SKM-1 (cell line): ENCODE measurements around the gene SLC48A1.

Experiments used
- DNase-seq: peaks from one replicate; lab custom pipeline; 2025; ENCODE audit not compliant: unreplicated experiment; lab: John Stamatoyannopoulos, UW

SLC48A1 gene

DNA sequence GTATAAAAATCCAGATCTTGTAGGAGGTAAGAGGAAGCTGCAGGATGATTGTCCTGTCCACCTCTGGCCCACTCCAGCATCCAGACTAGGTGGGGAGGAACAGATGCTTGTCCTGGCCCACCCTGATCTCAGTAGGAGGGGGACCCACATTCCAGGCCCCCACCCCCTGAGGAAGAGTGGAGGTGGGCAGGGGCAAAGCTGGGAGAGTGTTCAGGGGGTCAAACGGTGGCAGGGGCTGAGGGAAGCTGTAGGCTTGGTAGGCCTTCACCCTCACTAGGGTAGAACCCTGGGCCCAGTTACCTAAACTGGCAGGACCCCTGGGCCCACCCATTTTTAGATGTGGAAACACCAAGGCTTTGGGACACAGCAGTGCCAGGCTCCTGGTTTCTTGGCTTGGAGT lies 4.1 kb downstream of the SLC48A1 start:
- no peak for DNase-seq

DNA sequence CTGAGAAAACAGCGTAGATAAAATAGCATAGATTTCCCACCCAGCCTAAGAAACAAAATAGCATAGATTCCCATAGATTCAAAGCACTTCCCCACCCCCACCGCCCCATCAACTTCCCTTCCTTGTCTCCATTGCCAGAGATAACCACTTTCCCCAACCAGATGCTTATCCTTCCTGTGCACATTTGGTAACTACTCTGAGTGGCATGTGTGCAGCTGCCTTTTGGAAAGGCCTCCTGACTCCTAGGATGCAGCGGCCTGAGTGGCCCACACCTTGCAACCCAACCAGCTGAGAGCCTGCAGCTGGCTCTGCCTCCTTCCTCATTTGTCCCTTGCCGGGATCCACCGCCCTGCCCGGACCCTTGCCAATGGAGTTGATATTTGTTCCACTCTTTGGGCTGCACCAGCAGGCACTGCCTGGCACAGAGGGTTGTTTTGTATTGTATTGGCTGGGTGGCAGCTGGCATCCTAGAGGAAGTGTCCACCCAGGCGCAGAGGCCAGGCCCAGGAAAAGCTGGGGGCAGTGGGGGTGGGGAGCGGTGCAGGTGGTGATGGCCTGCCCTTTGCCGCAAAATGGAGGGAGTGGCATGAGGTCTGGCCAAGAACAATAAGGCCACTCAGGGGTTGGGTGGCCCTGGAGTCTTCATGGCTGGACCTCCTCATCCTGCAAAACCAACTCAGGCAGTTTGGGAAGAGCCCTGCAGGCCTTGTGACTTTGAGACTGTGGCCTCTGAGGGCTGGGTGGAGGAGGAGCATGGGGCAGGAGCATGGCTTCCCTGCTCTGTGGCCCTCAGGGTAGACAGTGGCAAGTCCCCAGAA lies 4.9 kb downstream of the SLC48A1 start:
- DNase-seq = no peak

DNA sequence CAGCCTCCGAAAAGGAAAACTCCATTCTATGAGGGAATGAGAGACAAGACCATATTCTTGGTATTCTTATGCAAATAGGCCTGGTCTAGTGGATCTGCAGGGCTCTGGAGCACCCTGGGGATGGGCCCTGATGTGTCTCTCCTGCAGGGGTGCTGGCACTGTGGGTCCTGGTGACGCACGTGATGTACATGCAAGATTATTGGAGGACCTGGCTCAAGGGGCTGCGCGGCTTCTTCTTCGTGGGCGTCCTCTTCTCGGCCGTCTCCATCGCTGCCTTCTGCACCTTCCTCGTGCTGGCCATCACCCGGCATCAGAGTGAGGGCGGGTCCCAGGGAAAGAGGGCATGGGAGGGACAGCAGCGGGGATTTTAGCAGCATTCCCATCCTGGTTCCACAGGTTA lies 5.8 kb downstream of the SLC48A1 start:
- DNase-seq = no peak

DNA sequence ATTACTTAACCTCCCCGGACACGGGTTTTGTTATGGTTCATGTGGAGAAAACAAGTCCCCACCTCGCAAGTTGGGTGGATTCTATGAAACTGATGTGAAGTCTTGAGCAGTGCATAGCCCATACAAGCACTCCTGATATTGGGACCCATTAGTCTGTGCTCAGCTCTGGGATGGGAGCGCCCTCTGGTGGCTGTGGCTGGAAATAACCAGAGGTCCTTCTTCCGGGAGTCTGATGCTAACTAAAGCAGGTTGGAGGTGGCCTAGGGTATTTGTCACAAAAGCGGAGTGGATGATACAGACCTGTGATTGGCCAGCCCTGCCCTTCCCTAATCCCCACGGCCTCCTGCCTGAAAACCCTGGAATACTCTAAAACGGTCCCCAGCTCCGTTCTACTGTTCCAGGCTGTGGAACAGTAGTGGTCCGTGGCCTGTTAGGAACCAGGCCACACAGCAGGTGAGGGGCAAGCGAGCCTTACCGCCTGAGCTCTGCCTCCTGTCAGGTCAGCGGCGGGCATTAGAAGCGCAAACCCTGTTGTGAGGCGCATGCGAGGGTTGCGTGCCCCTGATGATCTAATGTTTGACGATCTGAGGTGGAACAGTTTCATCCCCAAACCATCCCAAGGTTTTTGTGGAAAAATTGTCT lies 6.4 kb downstream of the SLC48A1 start:
- DNase-seq = peak; percentile 4

DNA sequence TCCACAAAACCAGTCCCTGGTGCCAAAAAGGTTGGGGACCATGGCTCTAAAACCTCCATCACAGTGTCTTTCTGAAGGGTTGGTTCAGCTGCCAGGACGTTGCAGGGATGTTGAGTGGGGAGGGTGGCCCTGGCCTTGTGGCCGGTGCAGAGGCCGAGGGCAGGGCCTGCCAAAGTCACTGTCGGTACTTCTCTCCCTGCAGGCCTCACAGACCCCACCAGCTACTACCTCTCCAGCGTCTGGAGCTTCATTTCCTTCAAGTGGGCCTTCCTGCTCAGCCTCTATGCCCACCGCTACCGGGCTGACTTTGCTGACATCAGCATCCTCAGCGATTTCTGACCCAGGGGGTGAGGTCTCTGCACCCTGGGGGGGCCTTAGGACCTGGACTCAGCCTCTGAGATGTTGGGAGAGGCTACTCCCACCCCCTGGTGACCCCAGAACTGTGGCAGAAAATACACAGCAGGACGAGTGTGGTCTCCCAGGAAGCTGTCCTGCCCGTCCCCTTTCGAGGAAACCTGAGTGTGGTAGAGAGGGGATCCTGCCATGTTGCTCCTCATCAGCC lies 7.0 kb downstream of the SLC48A1 start:
- no peak for DNase-seq

DNA sequence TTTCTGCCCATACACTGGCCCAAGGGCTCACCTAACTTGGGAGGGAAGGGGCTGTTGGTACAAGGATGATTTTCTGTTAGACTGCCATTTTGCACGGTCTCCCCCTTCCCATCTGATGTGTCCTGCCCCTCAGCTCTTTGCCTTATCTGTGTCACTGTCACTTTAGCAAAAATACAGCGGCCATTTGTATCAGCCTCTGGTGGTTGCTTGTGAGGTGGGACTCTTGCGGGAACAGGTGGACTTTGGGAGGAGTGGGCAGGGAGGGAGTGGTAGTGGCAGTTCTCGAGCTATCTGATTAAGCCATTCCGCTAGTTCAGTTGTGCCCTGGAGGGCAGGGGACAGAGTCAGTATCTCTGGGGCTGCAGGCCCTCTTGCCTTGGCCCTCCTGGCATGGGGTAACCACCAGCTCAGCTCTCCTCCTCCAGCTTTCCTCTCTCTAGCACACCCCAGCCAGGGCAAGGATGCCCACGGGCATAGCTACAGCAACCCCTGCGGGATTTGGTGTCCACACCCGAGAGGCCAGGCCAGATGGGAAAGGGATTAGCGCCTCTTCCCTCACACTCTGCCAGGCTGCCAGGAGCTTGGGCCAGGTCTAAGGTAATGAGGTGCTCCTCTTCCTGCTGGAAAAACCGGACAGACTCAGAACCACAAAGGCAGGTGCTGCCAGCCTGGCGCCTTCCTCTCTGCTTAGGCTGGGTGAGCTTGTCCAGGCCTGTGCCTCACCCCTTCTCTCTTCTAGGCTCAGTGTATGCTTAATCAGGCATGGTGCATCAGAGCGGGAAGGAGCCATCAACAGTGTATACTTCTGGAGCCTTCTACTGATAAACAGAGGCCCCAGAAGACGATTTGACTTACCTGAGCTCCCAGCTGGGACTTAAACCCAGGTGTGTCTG lies 8.7 kb downstream of the SLC48A1 start:
- DNase-seq = no peak

DNA sequence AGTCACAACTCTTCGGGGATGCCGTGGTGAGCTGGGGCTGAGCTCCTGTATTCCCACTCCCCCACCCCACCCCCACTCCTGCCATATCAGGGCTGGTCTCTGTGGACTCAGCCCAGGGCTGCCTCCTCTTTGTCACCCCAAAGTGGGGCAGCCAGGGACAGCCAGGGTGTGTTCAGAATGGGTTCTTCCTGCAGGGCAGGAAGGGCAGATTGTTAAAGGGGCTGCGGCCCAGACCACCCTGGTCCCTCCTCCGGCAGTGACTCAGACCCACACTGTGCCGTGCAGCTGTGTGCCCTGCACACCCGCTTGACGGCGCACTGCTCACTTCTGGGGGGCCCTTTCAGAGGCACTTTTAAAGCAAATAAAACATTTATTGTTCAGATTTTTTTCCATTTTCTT lies 9.3 kb downstream of the SLC48A1 start:
- DNase-seq = no peak

DNA sequence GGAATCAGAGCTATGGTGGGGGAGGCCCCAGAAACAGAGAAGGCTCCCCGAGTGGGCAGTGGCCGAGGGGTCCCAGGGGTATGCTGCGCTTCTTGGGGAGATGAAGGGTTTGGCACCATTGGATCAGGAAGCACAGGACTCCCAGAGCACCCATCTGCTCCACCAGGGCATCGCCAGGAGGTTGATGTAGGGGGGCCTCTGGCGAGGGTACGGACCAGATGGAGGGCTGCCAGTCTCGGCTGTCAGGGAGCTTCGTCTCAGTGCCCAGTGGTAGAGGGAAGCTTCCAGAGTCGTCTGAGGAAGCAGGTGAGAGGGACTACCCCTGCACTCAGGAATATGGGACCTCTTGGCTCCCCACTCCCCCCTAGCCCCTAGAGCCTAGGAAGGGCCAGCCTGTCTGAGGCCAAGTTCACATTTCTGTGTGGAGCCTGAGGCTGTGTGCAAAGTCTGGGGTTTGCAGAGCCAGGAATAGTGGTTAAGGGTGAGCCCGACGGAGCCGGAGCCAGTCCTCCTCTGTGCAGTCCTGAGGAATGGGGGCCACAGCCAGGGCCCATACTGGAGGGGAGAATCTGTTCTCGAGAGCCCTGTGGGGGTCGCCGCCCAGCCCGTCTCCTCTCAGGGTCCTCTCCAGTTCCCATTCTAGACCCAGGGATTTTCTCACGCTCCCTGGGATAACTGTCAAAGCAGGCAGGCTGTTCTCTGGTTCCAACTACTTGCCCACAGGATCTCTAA lies 10.2 kb downstream of the SLC48A1 start:
- no peak for DNase-seq

DNA sequence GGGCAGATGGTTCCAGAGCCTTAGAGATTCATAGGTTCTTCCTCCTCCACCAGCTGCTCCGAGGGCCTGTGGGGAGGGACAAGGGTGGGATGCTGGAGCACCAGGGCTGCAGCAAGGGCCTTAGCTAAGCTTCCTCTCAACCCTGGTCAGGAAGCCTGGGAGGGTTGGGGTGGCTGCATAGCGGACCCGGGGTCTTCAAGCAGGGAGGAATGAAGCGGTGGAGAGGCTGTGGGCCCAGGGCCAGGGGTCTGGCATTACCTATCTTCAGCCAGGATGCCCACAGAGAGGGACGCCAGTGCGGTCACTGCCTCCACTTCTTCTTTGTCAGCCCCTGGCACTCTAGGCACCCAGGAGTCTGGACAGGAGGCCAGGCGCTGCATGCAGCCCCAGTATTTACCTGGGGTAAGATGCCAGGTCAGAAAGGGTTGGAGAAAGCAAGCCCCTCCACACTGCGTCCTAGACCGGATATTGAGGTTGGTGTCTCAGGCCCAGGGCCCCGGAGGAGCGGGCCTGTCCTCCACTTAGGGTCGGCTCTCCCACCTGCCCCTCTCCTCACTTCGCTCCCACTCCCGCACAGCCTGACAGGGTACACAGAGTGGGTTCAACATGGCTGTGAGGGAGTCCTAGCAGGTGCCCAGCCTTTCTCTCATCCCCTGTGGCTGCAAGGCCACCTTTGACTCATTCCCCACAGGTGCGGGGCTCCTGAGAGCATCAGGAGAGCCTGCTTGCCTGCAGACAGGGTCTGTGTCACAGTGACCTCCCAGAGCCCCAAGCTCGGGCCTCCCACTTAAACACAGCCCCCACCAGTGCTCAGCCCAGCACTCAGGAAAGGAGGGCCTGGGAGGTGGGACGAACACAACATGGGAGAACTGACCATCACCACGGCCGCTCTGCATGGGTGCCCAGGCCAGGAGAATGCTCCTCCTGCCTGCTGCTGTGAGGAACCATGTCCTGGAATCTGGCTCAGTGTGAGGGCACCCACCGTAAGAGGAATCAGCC lies 11.1 kb downstream of the SLC48A1 start:
- no peak for DNase-seq

DNA sequence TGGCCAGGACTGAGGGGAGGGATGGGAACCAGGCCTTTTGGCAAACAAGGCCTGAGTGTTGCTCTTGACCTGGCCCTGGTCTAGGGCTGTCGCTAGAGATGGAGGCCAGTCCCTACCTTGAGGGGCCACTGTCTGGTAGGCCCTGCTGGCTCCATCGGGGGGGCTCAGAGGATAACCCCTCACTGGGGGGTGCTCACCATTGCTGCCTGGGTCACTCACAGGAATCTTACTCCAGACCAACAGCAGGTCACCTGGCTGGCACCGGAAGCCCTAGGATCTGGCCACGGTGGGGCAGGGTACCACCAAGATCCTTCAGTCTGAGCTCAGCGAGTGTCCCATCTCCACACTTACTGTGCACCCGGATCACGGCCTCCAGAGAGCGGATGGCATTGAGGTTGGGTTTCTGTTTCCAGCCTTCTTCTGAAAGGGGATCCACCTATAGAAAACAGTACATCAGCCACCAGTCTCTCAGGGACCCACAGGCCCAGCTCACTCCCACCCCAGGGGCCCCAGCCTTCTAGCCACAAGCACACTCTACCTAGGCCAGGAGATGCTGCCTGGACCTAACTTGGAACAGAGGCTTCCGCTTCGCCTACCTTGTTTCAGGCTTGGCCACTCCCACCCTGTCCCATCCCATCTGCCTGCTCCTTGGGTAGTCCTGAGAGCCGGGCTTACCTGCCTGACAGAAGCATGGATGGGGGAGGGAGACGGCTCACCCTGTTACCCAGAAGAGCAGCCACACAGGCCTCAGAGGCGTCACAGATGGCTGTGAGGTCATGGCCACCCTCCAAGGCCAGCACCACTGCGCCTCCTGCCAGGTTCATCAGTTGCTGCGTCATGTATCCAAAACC lies 12.2 kb downstream of the SLC48A1 start:
- no peak for DNase-seq

DNA sequence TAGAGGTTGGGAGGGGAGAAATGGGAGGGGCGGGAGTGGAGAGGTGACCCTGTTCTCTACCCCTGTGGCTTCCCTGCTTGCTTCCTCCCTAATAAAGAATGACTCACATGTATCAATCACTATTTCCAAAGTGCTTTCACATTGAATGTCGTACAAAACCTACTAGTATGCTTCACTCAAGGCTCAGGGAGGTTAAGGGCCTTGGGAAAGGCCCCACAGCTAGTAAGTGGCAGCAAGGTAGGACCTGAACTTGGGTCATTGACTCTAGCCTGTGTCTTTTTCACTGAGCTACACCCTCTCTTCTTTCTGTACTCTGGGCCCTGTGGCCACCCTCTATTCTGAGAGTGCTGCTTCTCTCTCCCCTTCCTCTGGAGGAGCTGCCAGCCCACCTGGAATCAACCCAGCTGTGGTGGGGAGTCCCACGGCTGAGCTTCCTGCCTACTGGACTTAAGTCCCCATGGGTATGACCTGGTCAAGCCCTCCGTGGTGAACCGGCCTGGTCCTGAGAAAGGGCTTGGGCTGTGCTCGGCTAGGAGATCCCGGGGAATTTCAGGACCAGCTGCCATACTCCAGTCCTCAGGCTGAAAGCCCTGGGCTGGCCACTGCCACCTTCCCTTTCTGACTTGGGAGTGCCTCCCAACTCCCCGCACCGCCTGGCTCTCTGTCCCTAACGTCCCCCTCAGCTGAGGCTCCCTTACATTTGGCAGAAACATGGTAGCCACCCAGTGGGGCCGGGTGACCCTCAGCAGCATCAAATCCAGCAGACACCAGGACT lies 13.0 kb downstream of the SLC48A1 start:
- no peak for DNase-seq

DNA sequence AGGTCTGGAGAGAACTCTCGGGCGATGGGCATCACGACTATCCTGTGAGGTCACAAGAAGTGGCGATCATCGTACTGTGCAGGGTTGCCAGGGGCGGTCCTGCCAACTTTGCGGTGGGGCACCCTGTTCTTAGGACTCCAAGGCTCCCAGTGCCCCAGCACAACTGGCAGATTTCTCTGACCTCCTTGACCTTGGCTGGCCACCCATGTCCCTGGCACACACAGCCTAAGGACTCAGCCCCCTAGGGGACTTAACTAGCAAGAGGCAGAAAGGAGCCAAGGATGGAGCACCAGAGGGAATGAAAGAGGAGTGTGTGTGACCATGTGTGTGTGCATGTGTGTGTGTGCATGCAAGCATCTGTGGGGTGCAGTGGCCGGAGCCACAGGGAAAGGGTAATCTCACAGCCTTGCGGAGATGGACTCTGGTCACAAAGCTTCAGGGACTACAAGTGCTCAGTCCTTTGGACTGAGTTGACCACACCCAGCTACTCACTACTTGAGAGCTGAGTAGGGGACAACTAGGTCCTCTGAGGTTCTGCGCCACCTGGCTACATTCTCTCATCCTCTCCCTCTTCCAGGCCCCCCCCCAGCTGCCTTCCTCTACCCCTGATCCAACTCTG lies 13.7 kb downstream of the SLC48A1 start:
- DNase-seq = no peak

DNA sequence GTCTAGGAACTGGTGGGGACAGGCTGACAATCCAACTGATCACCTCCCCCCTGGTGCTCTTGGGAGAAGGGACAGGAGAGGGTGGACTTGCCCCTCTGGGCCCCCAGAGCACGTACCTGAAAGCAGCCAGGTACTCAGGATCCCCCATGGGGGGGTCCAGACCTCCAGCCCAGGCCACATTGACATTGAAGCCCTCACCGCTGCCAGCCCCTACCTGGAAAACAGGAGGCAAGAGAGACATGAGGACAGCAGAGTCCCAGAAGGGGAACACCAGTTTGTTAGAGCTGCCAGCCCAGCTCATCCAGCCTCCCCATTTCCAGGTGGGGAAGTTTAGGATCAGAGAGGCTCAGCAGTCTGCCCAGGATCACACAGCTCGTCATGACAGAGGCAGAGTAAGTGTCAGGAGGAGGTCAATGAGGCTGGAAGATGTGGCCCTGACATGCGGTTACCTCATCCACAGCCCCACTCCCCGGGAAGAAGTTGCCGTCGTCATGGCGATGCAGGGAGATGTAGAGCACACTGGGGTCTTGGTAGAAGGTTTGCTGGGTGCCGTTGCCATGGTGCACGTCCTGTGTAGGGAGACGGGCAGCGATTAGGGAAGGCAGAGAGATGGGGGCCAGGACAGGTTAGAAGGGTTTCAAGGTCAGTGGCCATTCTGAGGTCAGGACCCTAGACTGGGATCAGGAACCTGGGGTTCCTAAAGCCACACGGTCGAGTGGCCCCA lies 14.7 kb downstream of the SLC48A1 start:
- DNase-seq = no peak

DNA sequence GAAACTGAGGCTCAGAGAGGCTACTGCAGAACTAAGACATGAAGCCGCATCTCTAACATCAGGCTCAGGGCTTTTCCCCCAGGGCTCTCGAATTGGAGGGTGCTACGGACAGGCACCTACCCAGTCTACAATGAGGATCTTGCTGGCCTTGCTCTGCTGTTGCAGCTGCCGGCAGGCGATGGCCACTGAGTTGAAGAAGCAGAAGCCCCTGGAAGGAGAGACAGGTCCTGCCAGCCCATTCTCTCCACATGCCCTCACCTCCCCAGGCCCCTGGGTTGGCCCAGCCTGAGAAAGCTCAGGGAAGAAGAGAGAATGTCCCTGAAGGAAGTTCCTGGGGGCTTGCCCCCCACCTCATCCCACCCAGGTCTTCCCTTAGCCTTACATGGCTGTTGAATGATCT lies 16.1 kb downstream of the SLC48A1 start:
- DNase-seq = no peak

DNA sequence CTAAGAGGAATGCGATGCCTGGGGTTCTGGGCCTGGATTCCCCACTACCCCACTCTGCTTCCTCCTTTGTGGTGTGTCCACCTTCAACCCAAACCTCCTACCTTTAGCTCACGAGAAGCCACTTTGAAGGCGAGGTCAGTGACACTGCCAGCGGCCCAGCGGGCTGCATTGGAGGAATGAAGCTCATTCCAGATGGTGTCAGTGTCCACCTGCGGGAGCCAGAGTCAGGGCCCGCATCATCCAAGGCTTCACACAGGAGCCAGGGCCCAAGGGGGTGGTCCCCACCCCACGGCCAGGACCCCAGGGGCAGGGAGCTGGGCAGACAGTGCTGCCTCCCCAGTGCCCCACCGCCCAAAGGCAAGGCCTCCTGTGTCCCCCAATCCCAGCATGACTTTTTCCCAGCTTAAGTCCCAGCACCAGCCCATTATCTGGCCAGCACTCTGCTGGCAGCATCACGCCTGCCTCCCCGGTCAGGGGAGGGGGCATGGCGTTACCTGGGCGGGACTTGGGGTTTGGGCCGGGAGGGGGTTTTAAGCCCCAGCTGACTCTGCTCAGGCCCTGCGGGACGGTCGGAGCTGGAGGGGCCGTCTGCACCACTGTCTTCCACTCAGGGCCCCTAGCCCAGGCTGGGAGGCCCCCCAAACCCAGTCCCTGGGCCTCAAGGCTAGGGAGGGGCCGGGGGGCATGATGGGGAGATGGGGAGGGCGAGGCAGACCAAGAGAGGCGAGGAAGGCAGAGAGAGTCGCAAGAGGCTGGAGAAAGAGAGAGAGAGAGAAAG lies 16.9 kb downstream of the SLC48A1 start:
- no peak for DNase-seq
